PC-3 (cell line): ENCODE results near the gene GOSR1. TPM values are rescaled to one million over a fixed set of nuclear protein-coding genes. Genes with fewer than 3 reads are reported as not detected.
"Not testable (repeated sequence)": the region's sequence is repeated elsewhere in the genome, so short reads cannot be mapped to it uniquely, and the experiment has no call there.

Experiments used
- ATAC-seq: fragments of 200-7000 bp; cut with Tn5 transposase; 2 replicates; pipeline ENCODE4 v1.9.1; 2020; ENCODE audit warnings: mild to moderate bottlenecking, moderate library complexity
- BruUV-seq: library from RNA; stranded (reverse); fragments of 400-500 nt; replicated peaks from 2 replicates; lab custom pipeline; 2021; lab: Mats Ljungman, UMichigan
- CTCF ChIA-PET: fragments of 300-600 bp; sonication (Branson Sonifier 250); formaldehyde crosslinking; loops from one replicate; lab custom pipeline; 2022; ENCODE audit warnings: antibody characterized with exemption; lab: Charles Lee
- POLR2A ChIA-PET: fragments of 300-600 bp; sonication (Branson Sonifier 250); formaldehyde crosslinking; loops from one replicate; lab custom pipeline; 2022; ENCODE audit warnings: antibody characterized with exemption; ENCODE audit not compliant: unreplicated experiment; lab: Charles Lee
- DNase-seq: peaks from one replicate; pipeline ENCODE4 v3.0.0-alpha.2; 2015
- H2AFZ ChIP-seq: fragments of 300-600 bp; sonication (generic); 2 replicates; pipeline ENCODE4 v1.6.0; 2016; ENCODE audit warnings: antibody characterized with exemption, low read length
- H3F3A ChIP-seq: fragments of 300-600 bp; sonication (generic); one replicate; pipeline ENCODE4 v1.6.0; 2017; ENCODE audit warnings: antibody characterized with exemption, low read length, control low read depth, mild to moderate bottlenecking; ENCODE audit not compliant: unreplicated experiment
- H3K27ac ChIP-seq: fragments of 300-600 bp; sonication (generic); 2 replicates; pipeline ENCODE4 v1.5.1; 2016; ENCODE audit warnings: mild to moderate bottlenecking, low read length
- H3K27me3 ChIP-seq: fragments of 300-600 bp; sonication (generic); 2 replicates; pipeline ENCODE4 v1.6.1; 2016; ENCODE audit warnings: low read length, mixed read lengths
- H3K36me3 ChIP-seq: fragments of 300-600 bp; sonication (generic); 2 replicates; pipeline ENCODE4 v1.6.1; 2016; ENCODE audit warnings: low read depth, mixed run types, low read length, mixed read lengths
- H3K4me1 ChIP-seq: fragments of 300-600 bp; sonication (generic); 2 replicates; pipeline ENCODE4 v1.5.1; 2016; ENCODE audit warnings: low read length; ENCODE audit not compliant: insufficient read depth
- H3K4me2 ChIP-seq: fragments of 300-600 bp; sonication (generic); 2 replicates; pipeline ENCODE4 v1.6.0; 2016; ENCODE audit warnings: low read length
- H3K4me3 ChIP-seq: fragments of 300-600 bp; sonication (generic); 2 replicates; pipeline ENCODE4 v1.5.1; 2016; ENCODE audit warnings: mild to moderate bottlenecking, low read length, mixed read lengths
- H3K79me2 ChIP-seq: fragments of 300-600 bp; sonication (generic); 2 replicates; pipeline ENCODE4 v1.6.1; 2017; ENCODE audit warnings: low read length, mixed read lengths
- H3K9ac ChIP-seq: fragments of 300-600 bp; sonication (generic); 2 replicates; pipeline ENCODE4 v1.6.0; 2016; ENCODE audit warnings: mild to moderate bottlenecking, low read length
- H3K9me2 ChIP-seq: fragments of 300-600 bp; sonication (generic); replicated peaks from 2 replicates; pipeline ENCODE4 v1.6.1; 2016; ENCODE audit warnings: mixed run types, low read length, mixed read lengths
- H3K9me3 ChIP-seq: fragments of 300-600 bp; sonication (generic); 2 replicates; pipeline ENCODE4 v1.6.1; 2016; ENCODE audit warnings: low read length, mixed read lengths
- H4K20me1 ChIP-seq: fragments of 300-600 bp; sonication (generic); 2 replicates; pipeline ENCODE4 v1.6.1; 2016; ENCODE audit warnings: low read length, mixed read lengths
- CTCF ChIP-seq: fragments of 300-600 bp; sonication (generic); conservative IDR thresholded peaks from 2 replicates; pipeline ENCODE4 v1.5.1; 2017; ENCODE audit warnings: antibody characterized with exemption, low read depth, mild to moderate bottlenecking, low read length
- EZH2 ChIP-seq: fragments of 300-600 bp; sonication (generic); IDR thresholded peaks from one replicate; pipeline ENCODE4 v1.6.1; 2017; ENCODE audit warnings: antibody characterized with exemption, mild to moderate bottlenecking, low read length; ENCODE audit not compliant: unreplicated experiment
- EZH2phosphoT487 ChIP-seq: fragments of 300-600 bp; sonication (generic); IDR thresholded peaks from 2 replicates; pipeline ENCODE4 v1.6.1; 2018; ENCODE audit warnings: mild to moderate bottlenecking, antibody characterized with exemption, low read length, borderline replicate concordance
- intact Hi-C: fragments of 100-400 bp; cut with micrococcal nuclease; formaldehyde crosslinking; loops from 2 replicates; pipeline ENCODE4 v1.9.0; 2023
- total RNA-seq: library from RNA; depleted of rRNA; stranded (reverse); fragments of >200 nt; gene quantifications from 2 replicates; pipeline ENCODE4 v1.2.3, GENCODE V29; 2014

GOSR1 gene
- total RNA-seq, 1 experiment from 2014 or later: 22.2 TPM

GRCh38 chr17:30570191-30570590, 93.0 kb downstream of the GOSR1 start:
- CTCF ChIA-PET: no interaction called here
- DNase-seq (no peak), ATAC-seq (no peak)
- Histone ChIP-seq H3K36me3 (no peaks in the 10 kb centered on the region), H3F3A (no peaks in the 10 kb centered on the region), H3K9me3 (no peaks in the 10 kb centered on the region), H3K4me1 (no peaks in the 10 kb centered on the region), H3K4me3 (no peak overlapping the region), H2AFZ (no peak overlapping the region), H3K79me2 (no peaks in the 10 kb centered on the region), H3K27ac (no peak overlapping the region), H4K20me1 (no peaks in the 10 kb centered on the region), H3K9ac (no peak overlapping the region), H3K4me2 (no peak overlapping the region), H3K27me3 (no peaks in the 10 kb centered on the region), H3K9me2 (no peaks in the 10 kb centered on the region)
- intact Hi-C loops: no loop called here
- TF ChIP-seq EZH2phosphoT487 (no peak), EZH2 (no peak), CTCF (no peak)
- no TSS peak for BruUV-seq
- POLR2A ChIA-PET: no interaction called here

- BruUV-seq: no TSS peak
- CTCF ChIA-PET: no interaction called here
- POLR2A ChIA-PET: no interaction called here
Measured at GRCh38 chr17:30570596-30571265, 93.5 kb downstream of the GOSR1 start.

GRCh38 chr17:30571404-30571803, 94.2 kb downstream of the GOSR1 start:
- H3K9me2 ChIP-seq, H3K9ac ChIP-seq, BruUV-seq, H3K79me2 ChIP-seq, DNase-seq, H3K4me2 ChIP-seq, H4K20me1 ChIP-seq, H3K27ac ChIP-seq, POLR2A ChIA-PET, H3K4me3 ChIP-seq, H3K4me1 ChIP-seq, ATAC-seq, CTCF ChIA-PET, intact Hi-C loops, H3K27me3 ChIP-seq, H3K36me3 ChIP-seq, H3K9me3 ChIP-seq, H2AFZ ChIP-seq, H3F3A ChIP-seq: not testable (repeated sequence)

More at GRCh38 chr17:30570596-30571265, 93.5 kb downstream of the GOSR1 start:
- H3K4me2 ChIP-seq: no peak overlapping the region
- H3F3A ChIP-seq: no peaks in the 10 kb centered on the region
- intact Hi-C loops: no loop called here
- no peaks in the 10 kb centered on the region for H3K27me3 ChIP-seq
- no peak overlapping the region for H3K27ac ChIP-seq
- no peaks in the 10 kb centered on the region for H3K36me3 ChIP-seq
- no peak for DNase-seq
- H3K4me1 ChIP-seq: no peaks in the 10 kb centered on the region
- TF ChIP-seq EZH2phosphoT487: no peak
- TF ChIP-seq CTCF: no peak
- TF ChIP-seq EZH2: no peak
- no peak for ATAC-seq
- H4K20me1 ChIP-seq: no peaks in the 10 kb centered on the region
- no peaks in the 10 kb centered on the region for H3K9me3 ChIP-seq
- H3K9ac ChIP-seq: no peak overlapping the region
- H3K79me2 ChIP-seq: no peaks in the 10 kb centered on the region
- H3K4me3 ChIP-seq: no peak overlapping the region
- no peaks in the 10 kb centered on the region for H3K9me2 ChIP-seq
- no peak overlapping the region for H2AFZ ChIP-seq
